Stimulated activated CD8-positive, alpha-beta memory T cell treated with anti-CD3 and anti-CD28 coated beads, Interleukin-4, amount 100 ng/mL, for 1 hour (primary cell): ENCODE results near the gene SNRPN.
"Not testable (repeated sequence)": the region's sequence is repeated elsewhere in the genome, so short reads cannot be mapped to it uniquely, and the experiment has no call there.

ENCODE experiments used
- DNase-seq, 2 donors: peaks; one replicate each; pipeline ENCODE4 v3.0.0-alpha.2; 2020; ENCODE audit warnings: low read depth in 2 of 2, low spot score in 1 of 2

The SNRPN gene

GRCh38 chr15:24966364-24967103 is 11.7 kb downstream of the SNRPN start:
- DNase-seq: no peak

DNA sequence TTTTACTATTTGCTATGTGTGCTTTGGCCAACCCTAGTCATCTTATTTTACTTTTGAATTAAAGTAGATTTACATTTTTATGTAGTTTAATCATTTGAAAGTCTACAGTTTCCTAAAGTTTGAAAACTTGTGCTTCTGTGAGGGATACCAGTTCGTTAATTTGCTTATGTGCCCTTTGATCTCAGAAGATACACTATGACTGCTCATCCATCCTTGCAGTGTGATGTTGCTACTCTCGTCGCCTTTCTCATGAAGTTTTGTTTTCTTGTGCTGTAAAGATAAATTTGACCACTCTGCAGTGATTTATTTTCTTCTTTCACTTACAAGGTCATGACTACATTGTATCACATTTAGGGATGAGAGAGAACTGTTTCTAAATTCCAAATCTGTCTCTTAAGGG is 16.3 kb downstream of the SNRPN start:
- DNase-seq: no peak

GRCh38 chr15:24971772-24972171 is 17.0 kb downstream of the SNRPN start:
- DNase-seq: no peak

- DNase-seq: not testable (repeated sequence)
Measured at GRCh38 chr15:24972707-24973106, 17.9 kb downstream of the SNRPN start.

DNA sequence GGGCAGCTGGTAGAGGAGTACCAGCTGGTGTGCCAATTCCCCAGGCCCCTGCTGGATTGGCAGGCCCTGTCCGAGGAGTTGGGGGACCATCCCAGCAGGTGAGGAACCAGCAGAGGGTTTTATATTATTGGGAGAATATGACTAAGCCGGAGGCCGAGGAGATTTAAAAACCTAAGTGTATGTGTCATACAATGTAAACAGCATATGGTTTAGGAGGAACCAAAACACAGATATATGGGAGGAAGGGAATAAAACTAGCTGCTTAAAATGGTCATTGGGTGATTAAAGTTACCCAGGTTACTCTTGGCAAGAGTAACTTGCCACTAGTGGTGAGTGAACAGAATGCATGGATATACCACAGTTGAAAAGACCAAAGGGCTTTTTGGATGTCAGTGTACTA is 22.1 kb downstream of the SNRPN start:
- DNase-seq: no peak

- no peak for DNase-seq
Measured at GRCh38 chr15:24977686-24978085, 22.9 kb downstream of the SNRPN start.

DNA sequence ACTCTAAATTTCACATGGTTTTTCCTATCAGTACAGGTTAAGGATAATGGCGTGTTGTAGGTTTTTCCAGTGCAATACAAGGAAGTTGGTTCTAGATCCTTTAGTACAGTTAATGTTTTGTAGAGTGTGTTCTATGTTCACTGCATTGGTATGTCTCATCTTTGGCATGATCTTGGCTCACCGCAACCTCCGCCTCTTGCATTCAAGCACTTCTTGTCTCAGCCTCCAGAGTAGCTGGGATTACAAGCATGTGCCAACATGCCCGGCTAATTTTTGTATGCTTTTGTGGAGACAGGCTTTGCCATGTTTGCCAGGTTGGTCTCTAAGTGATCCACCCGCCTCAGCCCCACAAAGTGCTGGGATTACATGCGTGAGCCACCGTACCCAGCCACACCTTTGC is 30.4 kb downstream of the SNRPN start:
- DNase-seq: no peak

- no peak for DNase-seq
Measured at GRCh38 chr15:24986653-24987052, 31.9 kb downstream of the SNRPN start.

DNA sequence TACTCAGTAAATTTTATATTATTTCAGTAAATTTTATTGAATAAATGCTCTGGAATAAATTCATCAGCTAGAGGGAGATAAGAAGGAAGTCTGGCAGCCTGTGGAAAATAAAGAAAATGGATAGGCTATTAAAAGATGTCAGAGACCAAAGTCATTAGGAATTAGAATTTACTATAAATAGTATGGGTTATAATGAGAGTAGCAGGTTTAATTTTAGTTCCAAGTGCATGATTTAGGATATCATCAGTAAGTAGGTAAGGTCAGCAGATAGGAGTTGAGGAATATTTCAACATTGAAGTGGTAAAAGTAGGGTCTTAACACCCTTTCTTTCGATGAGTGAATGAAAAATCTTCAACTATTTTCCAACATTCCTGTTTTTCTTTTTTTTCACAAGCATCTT is 64.6 kb downstream of the SNRPN start:
- DNase-seq: no peak

- DNase-seq: no peak
Measured at GRCh38 chr15:25022233-25022632, 67.4 kb downstream of the SNRPN start.
